Measurements from ENCODE around the gene GRIK5.
"Not testable (repeated sequence)": the region's sequence is repeated elsewhere in the genome, so short reads cannot be mapped to it uniquely, and the experiment has no call there.

The GRIK5 gene

GRCh38 chr19:42069619-42070351 is at the start of gene GRIK5:
TSS of gene GRIK5 (minus strand) at chr19:42070206. CDS start at chr19:42065770, 4,436 bp downstream.
- DNase-seq = peak; percentile 40

GRCh38 chr19:42117076-42117475 is 47.1 kb upstream of the GRIK5 start:
- no peak for DNase-seq

DNA sequence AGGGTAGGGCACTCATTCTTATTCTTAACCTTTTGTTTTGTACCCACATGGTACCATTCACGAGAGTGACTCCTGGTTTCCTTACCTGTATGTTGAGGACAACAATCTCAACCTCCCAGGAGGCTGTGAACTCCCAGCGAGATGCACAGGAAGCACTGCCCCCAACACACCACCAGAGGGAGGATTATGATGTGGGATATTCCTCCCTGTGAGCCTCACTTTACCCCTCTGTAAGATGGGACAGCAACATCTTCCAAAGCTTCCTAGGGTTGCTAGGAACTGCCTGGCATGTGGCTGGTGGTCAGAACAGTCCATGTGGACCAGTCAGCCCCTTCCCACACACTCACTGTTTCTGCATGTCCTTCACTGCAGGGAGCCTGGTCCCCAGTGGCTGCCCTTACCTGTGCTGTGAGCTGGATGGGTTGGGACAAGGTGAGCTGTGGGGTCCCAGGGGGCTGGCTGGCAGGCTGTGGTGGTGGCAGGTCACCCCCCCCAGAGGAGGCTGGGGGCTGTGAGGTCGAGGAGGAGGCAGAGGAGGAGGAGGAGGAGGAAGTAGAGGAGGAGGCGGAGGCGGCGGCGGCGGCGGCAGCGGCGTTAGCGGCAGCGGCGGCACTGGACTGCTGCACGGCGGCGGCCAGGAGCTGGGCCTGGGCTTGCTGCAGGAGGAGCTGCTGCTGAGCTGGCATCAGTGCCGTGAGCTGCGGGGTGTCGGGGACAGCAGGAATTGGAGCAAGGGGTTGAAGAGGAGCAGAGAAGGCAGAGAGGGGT is 46.5 kb upstream of the GRIK5 start:
- DNase-seq = no peak

DNA sequence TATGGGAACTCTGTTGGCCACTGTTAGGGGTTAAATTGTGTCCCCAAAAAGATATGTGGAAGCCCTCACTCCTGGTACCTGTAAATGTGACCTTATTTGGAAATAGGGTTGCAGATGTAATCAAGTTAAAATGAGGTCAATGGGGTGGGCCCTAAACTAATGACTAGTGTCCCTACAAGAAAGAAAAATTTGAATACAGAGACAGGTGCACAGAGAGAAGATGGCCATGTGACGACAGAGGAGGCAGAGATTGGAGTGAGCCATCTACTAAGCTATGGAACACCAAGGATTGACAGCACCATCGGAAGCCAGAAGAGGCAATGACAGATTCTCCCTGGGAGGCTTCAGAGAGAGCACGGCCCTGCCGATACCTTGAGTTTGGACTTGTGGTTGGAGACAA is 45.7 kb upstream of the GRIK5 start:
- no peak for DNase-seq

- no peak for DNase-seq
Observed at GRCh38 chr19:42115219-42115618, 45.2 kb upstream of the GRIK5 start.

- DNase-seq = peak; percentile 83
Observed at GRCh38 chr19:42114412-42114811, 44.4 kb upstream of the GRIK5 start.

DNA sequence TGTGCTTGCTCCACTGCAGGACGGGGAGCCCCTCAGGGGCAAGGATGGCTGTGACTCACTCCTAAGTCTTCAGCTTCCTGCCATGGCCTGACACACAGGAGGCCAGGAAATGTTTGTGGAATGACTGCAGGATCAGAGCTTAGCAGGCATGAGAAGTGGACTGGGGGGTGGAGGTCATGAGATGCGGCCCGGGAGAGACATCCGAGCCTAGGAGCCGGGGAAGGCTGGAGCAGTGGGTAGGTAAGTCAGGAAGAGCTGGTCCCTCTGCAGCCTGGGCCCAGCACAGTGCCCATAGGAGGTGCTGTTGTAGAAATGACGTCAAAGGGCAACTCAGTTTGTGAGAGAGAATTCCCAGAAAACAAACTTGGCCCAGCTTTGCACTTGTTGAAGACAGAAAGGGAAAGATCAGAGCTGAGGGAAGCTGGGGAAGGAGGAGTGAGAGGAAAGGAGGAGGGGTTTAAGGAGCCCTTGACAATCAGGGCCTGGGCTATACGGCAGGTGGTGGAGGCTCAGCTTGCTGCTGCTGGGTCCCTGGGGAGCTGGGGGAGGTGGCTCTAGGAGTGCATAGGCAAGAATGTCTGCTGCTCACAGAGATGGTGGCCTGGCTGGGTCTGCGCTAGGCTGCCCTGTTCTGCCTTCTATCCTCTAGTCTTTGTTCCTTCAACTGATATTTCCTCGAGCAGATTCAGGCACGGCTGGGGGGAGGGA is 43.8 kb upstream of the GRIK5 start:
- DNase-seq = peak; percentile 96

DNA sequence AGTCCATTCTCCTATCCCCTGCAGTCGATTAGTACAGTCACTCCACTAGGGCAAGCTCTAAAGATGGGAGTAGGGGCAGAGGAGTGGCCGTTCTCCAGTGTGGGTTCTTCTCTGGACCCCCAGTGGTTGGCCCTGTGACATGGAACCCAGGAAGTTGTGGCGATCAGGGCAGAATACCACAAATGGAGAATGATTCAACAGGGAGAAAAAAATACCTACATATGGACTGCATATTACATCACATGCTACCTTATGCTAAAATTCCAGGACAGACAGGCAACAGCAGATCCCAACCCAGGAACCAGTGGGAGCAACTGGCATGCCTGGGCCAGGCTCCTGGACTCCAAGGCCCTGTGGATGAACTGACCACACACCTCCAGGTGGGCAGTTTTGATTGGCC is 41.8 kb upstream of the GRIK5 start:
- DNase-seq = no peak

DNA sequence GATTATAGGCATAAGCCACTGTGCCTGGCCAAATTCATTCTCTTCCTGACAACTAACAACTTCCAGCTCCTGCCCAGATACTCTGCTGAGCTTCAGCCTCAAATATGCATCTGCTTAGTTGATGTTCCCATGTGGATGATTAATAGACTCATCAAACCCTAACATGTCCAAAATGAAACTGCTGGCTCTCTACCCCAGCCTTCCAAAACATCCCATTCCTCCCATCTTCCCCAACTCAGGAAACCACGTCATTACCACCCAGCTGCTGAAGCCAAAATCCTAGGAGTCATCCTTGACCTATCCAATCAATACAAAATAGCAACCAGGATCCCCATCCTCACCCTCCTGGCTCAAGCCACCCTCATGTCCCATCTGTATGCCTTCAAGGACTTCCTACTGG is 41.4 kb upstream of the GRIK5 start:
- DNase-seq = no peak

- no peak for DNase-seq
Observed at GRCh38 chr19:42110658-42111057, 40.7 kb upstream of the GRIK5 start.

DNA sequence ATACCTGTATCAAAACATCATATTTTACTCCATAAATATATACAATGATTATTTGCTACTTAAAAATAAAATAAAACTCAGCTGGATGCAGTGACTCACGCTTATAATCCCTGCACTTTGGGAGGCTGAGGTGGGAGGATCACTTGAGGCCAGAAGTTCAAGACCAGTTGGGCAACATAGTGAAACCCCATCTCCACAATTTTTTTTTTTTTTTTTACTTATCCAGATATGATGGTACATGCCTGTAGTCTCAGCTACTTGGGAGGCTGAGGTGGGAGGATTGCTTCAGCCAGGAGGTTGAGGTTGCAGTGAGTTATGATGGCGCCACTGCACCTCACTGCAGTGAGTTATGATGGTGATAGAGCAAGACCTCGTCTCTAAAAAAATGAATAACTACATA is 39.9 kb upstream of the GRIK5 start:
- DNase-seq = no peak

- peak; percentile 89 for DNase-seq
Observed at GRCh38 chr19:42108527-42109389, 38.8 kb upstream of the GRIK5 start.

GRCh38 chr19:42105368-42105767 is 35.4 kb upstream of the GRIK5 start:
- DNase-seq = no peak

DNA sequence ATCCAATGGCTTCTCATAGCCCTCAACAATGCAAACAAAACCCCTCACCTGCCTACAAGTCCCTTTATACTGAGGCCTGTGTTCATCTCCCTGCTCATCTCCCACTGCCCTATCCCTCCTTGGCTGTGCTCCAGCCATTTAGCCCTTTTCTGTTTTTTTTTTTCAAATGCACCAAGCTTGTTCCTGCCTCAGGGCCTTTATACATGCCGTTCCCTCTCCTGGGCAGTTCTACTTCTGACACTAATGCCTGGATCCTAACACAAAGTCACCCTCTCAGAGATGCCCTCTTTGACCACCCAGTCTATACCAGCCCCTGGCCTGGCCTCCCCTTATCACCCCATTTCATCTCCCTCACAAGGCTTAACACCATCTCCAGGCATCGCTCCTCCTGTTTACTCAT is 32.9 kb upstream of the GRIK5 start:
- no peak for DNase-seq

DNA sequence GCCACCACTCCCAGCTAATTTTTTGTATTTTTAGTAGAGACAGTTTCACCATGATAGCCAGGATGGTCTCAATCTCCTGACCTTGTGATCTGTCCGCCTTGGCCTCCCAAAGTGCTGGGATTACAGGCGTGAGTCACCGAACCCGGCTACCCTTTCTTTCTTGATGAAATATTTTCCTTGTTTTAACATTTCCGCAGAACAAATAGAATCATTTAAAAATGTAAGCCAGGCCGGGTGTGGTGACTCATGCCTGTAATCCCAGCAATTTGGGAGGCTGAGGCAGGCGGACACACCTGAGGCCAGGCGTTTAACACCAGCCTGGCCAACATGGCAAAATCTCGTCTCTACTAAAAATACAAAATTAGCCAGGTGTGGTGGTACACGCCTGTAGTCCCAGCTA is 30.2 kb upstream of the GRIK5 start:
- not testable (repeated sequence) for DNase-seq

DNA sequence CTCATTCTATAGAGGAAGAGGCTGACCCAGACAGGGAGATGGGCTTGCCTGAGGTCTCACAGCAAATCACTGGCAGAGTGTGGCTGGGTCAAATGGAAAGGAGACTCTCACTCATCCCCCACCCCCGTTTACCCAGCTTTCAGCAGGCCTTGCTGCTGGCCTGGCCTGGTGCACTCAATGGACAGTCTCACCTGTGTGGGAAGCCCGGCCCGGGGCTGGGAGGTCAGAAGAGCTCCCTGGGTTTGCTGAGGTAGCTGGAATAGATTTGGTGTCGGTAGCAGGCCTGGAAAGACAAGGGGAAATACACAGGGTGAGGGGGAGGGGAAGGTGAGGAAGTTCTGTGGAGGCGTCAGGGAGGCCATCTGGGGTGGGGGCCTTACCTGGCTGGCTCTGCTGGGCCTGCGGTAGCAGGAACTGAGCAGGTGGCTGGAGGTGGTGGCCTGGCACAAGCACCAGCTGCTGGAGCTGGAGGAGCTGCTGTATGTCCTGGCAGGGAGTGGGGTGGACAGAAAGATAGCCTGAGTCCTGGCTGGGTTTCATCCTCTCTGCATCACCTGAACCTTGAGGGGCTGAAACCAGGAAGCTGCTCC is 29.4 kb upstream of the GRIK5 start:
- no peak for DNase-seq

DNA sequence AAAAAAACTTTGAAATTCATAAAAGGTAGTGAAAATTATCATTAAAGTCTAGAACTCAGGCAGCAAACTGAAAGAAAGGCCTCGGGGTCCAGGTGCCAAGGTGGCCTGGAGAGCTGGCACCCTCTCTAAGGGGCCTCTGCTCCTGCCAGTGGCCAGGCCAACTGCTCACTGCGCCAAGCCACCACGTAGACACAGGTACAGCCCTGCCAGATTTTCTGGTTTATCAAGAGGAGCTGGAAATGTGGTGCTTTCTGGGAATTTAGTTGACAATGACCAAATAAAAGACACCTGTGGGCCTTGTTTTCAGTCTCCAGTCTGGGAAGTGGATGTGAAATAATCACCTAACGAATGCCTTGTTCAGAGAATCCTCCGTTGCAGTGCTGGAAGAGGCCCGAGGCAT is 28.8 kb upstream of the GRIK5 start:
- DNase-seq = no peak

DNA sequence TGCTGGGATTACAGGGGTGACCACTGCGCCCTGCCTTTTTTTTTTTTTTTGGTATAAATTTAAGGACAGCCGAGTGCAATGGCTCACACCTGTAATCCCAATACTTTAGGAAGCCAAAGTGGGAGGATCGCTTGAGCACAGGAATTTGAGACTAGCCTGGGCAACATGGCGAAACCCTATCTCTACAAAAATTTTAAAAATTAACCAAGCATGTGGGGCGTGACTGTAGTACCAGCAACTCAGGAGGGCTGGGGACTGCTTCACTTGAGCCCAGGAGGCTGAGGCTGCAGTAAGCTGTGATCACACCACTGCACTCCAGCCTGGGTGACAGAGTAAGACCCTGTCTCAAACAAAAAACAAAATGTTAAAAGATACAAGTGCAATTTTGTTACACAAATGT is 27.5 kb upstream of the GRIK5 start:
- DNase-seq = no peak

DNA sequence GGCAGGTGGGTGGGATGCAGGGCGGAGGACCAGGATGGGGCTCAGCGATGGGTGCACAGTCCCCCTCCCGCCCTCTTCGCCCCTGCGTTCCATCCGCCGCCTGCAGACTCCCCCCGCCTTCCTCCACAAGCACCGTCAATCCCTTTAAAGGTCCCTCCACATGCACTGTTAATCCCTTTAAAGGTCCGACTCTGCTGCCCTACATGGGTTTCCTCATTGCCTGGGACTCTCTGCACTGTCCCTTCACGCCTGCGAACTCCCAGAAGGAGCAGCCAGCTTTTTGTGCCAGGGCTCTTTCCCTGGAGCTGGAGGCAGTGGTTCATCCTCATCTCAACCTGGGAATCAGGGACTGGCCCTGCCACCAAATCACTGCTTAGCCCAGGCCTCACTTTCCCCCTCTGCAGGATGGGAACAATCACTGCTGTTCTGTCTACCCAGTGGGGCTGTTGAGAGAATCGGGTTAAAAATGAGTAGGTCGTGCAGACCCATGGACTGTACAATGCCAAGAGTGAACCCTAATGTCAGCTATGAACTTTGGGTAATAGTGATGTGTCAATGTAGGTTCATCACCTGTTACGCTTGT is 26.3 kb upstream of the GRIK5 start:
- no peak for DNase-seq

GRCh38 chr19:42095814-42096230 is 25.8 kb upstream of the GRIK5 start:
- DNase-seq = no peak

- no peak for DNase-seq
Observed at GRCh38 chr19:42095142-42095813, 25.3 kb upstream of the GRIK5 start.
